Loucy (cell line): Measurements from ENCODE around the gene ZCCHC3.

Experiments used
- CTCF ChIP-seq: fragments of 200-600 bp; sonication (generic); conservative IDR thresholded peaks from 2 replicates; pipeline ENCODE4 v1.5.1; 2014; ENCODE audit warnings: mild to moderate bottlenecking, antibody characterized with exemption, low read length
- EZH2phosphoT487 ChIP-seq: fragments of 200-600 bp; IDR thresholded peaks from 2 replicates; pipeline ENCODE4 v1.6.1; 2018; ENCODE audit warnings: antibody characterized with exemption, mild to moderate bottlenecking, moderate library complexity, borderline replicate concordance

GRCh38 chr20:298776-299391, 1.5 kb downstream of the ZCCHC3 start:
- TF ChIP-seq CTCF: no peak
- TF ChIP-seq EZH2phosphoT487: no peak
